Measurements from ENCODE around the gene NGDN.

DNA sequence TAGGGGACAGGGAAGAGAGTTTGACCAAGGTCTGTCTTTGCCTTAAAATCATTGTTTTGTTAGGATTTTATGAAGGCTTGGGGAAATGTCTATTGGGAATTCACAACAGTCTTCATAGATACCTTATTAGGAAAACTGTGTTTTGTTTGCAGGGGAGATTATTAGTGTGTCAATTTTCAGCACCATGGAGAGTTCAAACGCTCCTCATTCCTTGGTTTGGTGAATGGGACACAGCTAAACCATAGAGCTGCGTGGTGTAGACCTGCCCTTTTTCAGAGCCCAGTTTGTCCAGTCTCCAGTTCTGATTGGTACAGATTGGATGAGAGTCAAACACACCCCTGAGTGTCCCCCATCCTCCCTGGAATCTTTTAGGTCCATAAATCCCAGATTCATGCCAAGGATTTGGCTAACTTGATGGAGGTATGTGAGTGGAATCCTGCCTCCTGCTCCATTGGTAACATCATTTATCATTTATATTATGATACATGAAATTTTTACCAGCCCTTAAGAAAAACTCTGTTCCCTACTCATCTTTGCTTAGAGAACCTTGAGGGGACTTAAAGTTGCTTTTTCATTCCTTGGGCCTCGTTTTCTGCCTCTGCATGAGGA is 12.0 kb downstream of the NGDN start:
- no peak for TF ChIP-seq POLR2A (IDR thresholded peaks at IDR 0.05)
- TF ChIP-seq, protein P1, sequence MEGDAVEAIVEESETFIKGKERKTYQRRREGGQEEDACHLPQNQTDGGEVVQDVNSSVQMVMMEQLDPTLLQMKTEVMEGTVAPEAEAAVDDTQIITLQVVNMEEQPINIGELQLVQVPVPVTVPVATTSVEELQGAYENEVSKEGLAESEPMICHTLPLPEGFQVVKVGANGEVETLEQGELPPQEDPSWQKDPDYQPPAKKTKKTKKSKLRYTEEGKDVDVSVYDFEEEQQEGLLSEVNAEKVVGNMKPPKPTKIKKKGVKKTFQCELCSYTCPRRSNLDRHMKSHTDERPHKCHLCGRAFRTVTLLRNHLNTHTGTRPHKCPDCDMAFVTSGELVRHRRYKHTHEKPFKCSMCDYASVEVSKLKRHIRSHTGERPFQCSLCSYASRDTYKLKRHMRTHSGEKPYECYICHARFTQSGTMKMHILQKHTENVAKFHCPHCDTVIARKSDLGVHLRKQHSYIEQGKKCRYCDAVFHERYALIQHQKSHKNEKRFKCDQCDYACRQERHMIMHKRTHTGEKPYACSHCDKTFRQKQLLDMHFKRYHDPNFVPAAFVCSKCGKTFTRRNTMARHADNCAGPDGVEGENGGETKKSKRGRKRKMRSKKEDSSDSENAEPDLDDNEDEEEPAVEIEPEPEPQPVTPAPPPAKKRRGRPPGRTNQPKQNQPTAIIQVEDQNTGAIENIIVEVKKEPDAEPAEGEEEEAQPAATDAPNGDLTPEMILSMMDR (IDR thresholded peaks at IDR 0.05 in 8 of 11, conservative IDR thresholded peaks at IDR 0.05 in 3 of 11), result no peak

Measured in spleen (tissue), 7 donors.